Mucosa of descending colon (tissue), 3 donors: ENCODE measurements around the gene RNF103. TPM values are rescaled to one million over a fixed set of nuclear protein-coding genes. Genes with fewer than 3 reads are reported as not detected.

Experiments used
- ATAC-seq: fragments of 200-7000 bp; cut with Tn5 transposase; one replicate; pipeline ENCODE4 v1.9.1; 2020; ENCODE audit warnings: mild to moderate bottlenecking, moderate library complexity
- DNase-seq, 3 donors: peaks; one replicate each; pipeline ENCODE4 v3.0.0-alpha.2; 2020
- H3K36me3 ChIP-seq: fragments of 200-600 bp; one replicate; pipeline ENCODE4 v1.8.0; 2021; ENCODE audit warnings: low read depth, mild to moderate bottlenecking
- H3K4me1 ChIP-seq: fragments of 200-600 bp; one replicate; pipeline ENCODE4 v1.8.0; 2021; ENCODE audit warnings: low read depth, mild to moderate bottlenecking
- H3K4me3 ChIP-seq: fragments of 200-600 bp; one replicate; pipeline ENCODE4 v1.8.0; 2021; ENCODE audit warnings: mild to moderate bottlenecking
- H3K9me3 ChIP-seq: fragments of 200-600 bp; one replicate; pipeline ENCODE4 v1.8.0; 2021; ENCODE audit warnings: mild to moderate bottlenecking
- CTCF ChIP-seq: fragments of 200-600 bp; IDR thresholded peaks from one replicate; pipeline ENCODE4 v1.8.0; 2022; ENCODE audit warnings: antibody characterized with exemption, mild to moderate bottlenecking
- intact Hi-C, 2 donors: fragments of 100-400 bp; cut with DNase I in 1 of 2; cut with micrococcal nuclease in 1 of 2; formaldehyde crosslinking; loops; one replicate each; pipeline versions ENCODE4 v1.11.0 to v1.11.1; 2022; cut with DNase I, micrococcal nuclease
- total RNA-seq, 3 donors: library from RNA; stranded (reverse); fragmentation: NEBNext Ultra II Directional in 2 of 3; extraction: Animal tissue kit (Norgen Biotek cat#: 25700) in 2 of 3; gene quantifications; one replicate each; pipeline versions ENCODE4 v1.2.1 to v1.2.4, GENCODE V29; 2021 to 2023
- donor health status: DM: no; HTN: no; CAD: no; lungs with moderate emphysema.
- donor health status: DM: no; HTN: no; CAD: no.
- donor health status: DM: no; HTN: yes; CAD: no.

Gene RNF103
- total RNA-seq, 3 donors from 2014 or later, result 61.7 to 73.2 (median 69.7) TPM

- no peak for TF ChIP-seq CTCF
- peak in 1 of 3 donors; percentile 48 for DNase-seq
- peak; percentile 93 for ATAC-seq
- Histone ChIP-seq H3K4me3 (no peak overlapping the region), H3K36me3 (no peaks in the 10 kb centered on the region), H3K9me3 (no peaks in the 10 kb centered on the region), H3K4me1 (peaks cover 24% of the 10 kb centered on the region)
- intact Hi-C loops, result no loop called here
These were observed 9.0 kb upstream of the RNF103 start for GRCh38 chr2:86632672-86633071.

GRCh38 chr2:86631846-86632485, 8.3 kb upstream of the RNF103 start:
- H3K4me3 ChIP-seq, result no peak overlapping the region
- H3K36me3 ChIP-seq, result no peaks in the 10 kb centered on the region
- DNase-seq (peak in 2 of 3 donors; percentile 42 to 49), ATAC-seq (peak; percentile 58)
- TF ChIP-seq CTCF, result no peak
- peaks cover 30% of the 10 kb centered on the region for H3K4me1 ChIP-seq
- no peaks in the 10 kb centered on the region for H3K9me3 ChIP-seq
- intact Hi-C loops, result no loop called here

GRCh38 chr2:86628091-86628522, 4.4 kb upstream of the RNF103 start:
- no peak for ATAC-seq

GRCh38 chr2:86627550-86627949, 3.9 kb upstream of the RNF103 start:
- no peaks in the 10 kb centered on the region for H3K9me3 ChIP-seq
- intact Hi-C loops, result no loop called here
- TF ChIP-seq CTCF, result no peak
- H3K36me3 ChIP-seq, result no peaks in the 10 kb centered on the region
- H3K4me3 ChIP-seq, result no peak overlapping the region
- DNase-seq (no peak), ATAC-seq (no peak)
- H3K4me1 ChIP-seq, result peaks cover 19% of the 10 kb centered on the region

More at GRCh38 chr2:86628091-86628522, 4.4 kb upstream of the RNF103 start:
- peak in 2 of 3 donors; percentile 40 to 53 for DNase-seq
- no peak overlapping the region for H3K4me3 ChIP-seq
- no peaks in the 10 kb centered on the region for H3K9me3 ChIP-seq
- no peaks in the 10 kb centered on the region for H3K36me3 ChIP-seq
- TF ChIP-seq CTCF, result no peak
- H3K4me1 ChIP-seq, result peaks cover 22% of the 10 kb centered on the region
- intact Hi-C loops, result no loop called here

GRCh38 chr2:86625096-86625495, 1.4 kb upstream of the RNF103 start:
- Histone ChIP-seq H3K9me3 (no peaks in the 10 kb centered on the region), H3K4me3 (no peak overlapping the region), H3K36me3 (no peaks in the 10 kb centered on the region), H3K4me1 (peaks cover 21% of the 10 kb centered on the region)
- ATAC-seq, result no peak
- DNase-seq, result no peak
- intact Hi-C loops, result no loop called here
- no peak for TF ChIP-seq CTCF

GRCh38 chr2:86624267-86624547, 542 bp upstream of the RNF103 start:
- intact Hi-C loops, result no loop called here
- DNase-seq (peak in 1 of 3 donors; percentile 33), ATAC-seq (no peak)
- Histone ChIP-seq H3K36me3 (no peaks in the 10 kb centered on the region), H3K4me3 (no peak overlapping the region), H3K4me1 (peaks cover 20% of the 10 kb centered on the region), H3K9me3 (no peaks in the 10 kb centered on the region)
- no peak for TF ChIP-seq CTCF
